Right forelimb (tissue), 1 donor: Measurements from ENCODE around the gene ITGA1.
A peak's percentile ranks its signal among the peaks of the same experiment; 100 is the strongest.
"Not testable (repeated sequence)": the region's sequence is repeated elsewhere in the genome, so short reads cannot be mapped to it uniquely, and the experiment has no call there.

Experiments used
- DNase-seq: peaks from one replicate; pipeline ENCODE4 v3.0.0-alpha.2; 2018

ITGA1 gene

DNA sequence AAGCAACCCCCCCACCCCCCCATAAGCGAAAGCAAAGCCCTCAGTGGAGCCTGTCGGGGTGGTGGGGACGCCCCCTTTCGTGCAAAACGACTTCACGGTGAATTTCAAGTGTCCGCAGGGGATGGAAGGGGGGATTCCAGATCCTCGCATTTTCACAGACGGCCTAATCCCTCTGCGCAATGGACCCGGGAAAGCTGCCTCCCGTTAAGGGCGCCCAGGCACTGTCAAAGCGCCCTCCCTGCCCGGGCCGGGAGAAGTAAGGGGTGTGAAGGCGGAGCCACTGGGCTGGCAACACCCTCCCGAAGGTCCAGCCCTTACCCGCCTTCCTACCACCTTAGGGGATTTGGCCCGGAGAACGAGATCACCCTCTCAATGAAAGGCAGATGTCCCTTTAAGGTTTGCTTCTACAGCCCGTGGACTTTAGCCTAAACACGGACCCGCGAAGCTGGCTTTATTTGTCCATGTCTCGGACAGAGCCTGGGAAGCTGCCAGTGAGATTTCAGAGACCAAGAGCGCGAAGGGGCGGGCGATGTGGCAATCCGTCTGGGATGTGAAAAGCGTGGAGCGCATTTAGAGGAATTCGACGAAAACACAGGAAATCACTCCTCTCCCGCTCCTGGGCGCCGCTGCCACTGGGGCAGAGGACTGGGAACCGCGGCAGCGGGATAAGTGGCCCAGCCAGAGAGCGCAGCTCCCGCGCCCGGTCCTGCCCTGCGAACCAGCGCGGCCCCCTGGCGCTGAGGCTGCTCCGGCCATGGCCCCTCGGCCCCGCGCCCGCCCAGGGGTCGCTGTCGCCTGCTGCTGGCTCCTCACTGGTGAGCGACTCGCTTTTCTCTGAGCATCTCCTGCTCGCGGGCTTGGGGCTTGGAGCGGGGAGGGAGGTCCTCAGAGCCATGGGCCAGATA is at the start of gene ITGA1, which contains the start of gene PELO:
Gene ITGA1 (plus strand): TSS at position 317 of the 905 bp plus-strand sequence. CDS start 438 bp downstream, at position 755.
Gene PELO (plus strand): TSS at position 317 of the 905 bp plus-strand sequence. CDS start 12,479 bp downstream, outside the sequence.
- DNase-seq: peak; percentile 85

GRCh38 chr5:52738095-52738506 is 49.6 kb upstream of the ITGA1 start:
- DNase-seq: no peak

DNA sequence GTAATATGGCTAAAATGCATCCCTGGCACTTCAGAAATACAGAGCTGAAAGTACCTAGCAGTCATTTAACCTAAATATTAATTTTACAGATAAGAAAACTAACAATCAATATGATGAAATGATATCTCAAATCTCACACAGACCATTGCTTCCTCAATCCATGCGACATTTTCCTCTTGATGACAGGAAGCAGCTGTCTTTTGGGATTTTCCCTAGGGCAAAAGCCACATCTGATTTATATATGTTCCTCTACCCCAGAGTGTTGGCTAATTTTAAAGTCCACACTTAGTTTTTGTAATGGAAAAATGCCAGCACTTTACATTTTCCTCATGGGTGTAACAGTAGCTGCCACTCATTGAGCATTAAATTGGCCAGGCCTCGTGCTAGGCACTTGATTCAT is 47.7 kb upstream of the ITGA1 start:
- DNase-seq: no peak

GRCh38 chr5:52743012-52743411 is 44.7 kb upstream of the ITGA1 start:
- DNase-seq: no peak

GRCh38 chr5:52743529-52743928 is 44.2 kb upstream of the ITGA1 start:
- no peak for DNase-seq

DNA sequence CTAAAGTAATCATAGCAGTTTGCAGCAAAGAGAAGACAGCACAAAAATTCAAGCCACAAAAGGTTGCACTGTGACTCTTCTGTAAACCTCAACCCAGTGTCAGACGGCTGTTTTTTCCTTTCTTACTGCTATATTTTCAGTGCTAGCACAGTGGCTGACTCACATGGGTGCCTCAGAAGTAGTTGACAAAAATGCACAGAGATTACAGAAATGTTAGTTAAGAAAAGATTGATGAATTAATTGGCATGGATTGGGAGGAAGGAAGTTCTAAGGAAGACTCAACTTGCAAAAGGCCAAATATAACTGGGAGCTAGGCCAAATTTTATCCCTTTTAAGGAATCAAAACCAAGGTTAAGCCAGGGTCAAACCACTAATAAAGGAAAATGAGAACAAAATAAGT is 43.7 kb upstream of the ITGA1 start:
- DNase-seq: no peak

- not testable (repeated sequence) for DNase-seq
Measured at GRCh38 chr5:52744867-52745458, 42.8 kb upstream of the ITGA1 start.

GRCh38 chr5:52746539-52746938 is 41.2 kb upstream of the ITGA1 start:
- no peak for DNase-seq

DNA sequence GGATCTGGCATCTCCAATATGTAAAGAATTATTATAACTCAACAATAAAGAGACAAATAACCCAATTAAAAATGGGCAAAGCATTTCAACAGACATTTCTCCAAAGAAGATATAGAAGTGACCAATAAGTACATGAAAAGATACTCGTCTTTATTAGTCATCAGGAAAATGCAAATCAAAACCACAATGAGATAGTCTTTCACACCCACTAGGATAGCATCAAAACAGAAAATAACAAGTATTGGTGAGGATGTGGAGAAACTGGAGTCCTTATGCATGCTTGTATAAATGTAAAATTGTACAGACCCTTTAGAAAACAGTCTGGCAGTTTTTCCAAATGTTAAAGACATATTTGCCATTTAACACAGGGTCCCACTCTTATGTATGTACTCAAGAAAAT is 39.1 kb upstream of the ITGA1 start:
- no peak for DNase-seq

GRCh38 chr5:52749666-52750065 is 38.0 kb upstream of the ITGA1 start:
- no peak for DNase-seq

DNA sequence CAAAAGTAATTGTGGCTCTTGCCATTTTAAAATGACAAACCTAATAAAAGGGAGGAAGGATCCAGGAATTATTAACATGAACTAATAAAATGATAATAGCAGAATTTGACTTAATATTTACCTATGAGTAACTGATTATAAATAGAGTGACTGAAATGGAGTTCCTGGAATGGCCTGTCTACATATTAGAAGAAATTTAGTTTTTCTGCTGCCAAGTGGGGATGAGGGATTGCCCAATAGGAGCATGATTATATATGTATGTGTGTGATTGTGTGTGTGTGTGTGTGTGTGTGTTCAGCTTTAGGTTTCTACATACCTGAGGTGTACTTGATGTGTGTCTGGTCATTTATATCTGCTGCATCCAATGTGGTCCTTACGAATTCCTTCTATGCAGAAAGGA is 36.6 kb upstream of the ITGA1 start:
- no peak for DNase-seq

DNA sequence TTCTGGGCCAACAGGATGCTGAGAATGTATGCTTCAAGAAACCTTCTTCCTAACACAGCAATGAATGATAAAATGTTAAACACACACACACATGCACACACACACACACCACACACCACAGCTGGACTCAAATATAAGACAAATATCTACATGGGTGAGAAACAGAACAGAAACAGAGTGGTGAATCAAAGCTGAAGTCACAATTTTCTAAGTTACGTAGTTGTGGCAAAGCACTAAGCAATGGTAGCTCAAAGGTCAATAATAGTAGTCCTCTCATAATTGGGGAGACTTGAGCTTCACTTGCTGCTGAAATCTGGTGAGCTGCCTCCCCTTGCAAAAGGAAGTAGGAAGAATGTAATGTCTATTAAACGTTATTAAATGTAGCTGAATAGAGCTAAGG is 33.7 kb upstream of the ITGA1 start:
- no peak for DNase-seq

DNA sequence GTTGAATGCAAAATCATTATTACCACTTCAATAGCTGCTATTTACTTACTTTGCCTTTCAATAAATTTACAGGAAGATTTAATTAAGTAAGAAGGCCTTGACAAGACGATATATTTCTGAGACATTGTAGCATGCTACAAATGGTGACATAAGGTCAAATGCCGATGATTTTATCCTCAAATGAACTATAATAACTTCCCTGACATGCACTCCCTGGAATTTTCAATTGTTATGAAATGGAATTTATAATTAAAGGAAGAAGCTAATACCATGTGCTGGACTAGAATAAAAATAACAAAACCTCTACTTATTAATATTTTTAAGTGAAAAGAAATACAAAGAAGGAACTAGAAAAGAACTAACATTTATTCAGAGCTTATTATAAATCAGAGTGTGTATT is 30.2 kb upstream of the ITGA1 start:
- no peak for DNase-seq

DNA sequence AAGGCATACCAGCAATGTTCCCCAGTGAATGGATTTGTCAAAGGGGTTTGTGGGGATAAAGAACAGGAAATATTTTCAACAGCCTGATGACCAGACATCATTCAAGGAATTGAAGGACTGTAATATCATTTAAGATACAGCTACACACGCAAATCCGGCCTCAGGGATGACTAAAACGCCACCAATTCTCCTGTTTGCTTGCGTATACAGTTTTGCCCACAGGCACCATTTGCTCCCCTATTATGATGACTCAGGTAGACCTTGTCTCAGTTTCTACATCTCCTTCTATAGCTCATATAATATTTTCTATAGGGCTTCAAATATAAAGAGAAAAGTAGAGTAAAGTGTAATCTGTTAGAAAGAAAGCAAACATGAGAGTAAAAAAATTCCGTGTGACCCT is 29.7 kb upstream of the ITGA1 start:
- no peak for DNase-seq

- DNase-seq: no peak
Measured at GRCh38 chr5:52759331-52759730, 28.4 kb upstream of the ITGA1 start.

- DNase-seq: no peak
Measured at GRCh38 chr5:52760695-52761366, 26.9 kb upstream of the ITGA1 start.

DNA sequence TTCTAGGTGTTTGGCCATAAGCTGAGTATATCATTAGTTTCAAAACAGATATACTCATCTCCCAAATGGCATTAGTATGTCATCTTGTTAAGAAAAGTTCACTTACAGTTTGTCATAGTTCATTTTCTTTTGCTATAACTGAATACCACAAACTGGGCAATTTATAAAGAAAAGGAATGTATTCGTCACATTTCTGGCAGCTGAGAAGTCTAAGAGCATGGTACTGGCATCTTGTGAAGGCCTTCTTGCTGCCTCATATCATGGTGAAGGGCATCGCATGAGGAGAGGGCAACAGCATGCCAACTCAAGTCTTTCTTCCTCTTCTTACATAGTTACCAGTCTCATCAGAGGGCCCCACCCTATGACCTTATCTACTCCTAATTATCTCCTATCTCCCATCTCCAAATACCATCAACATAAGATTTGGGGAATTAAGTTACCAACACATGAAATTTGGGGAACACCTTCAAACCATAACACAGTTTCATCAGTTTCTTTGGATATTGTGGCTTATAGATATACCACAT is 20.4 kb upstream of the ITGA1 start:
- no peak for DNase-seq

DNA sequence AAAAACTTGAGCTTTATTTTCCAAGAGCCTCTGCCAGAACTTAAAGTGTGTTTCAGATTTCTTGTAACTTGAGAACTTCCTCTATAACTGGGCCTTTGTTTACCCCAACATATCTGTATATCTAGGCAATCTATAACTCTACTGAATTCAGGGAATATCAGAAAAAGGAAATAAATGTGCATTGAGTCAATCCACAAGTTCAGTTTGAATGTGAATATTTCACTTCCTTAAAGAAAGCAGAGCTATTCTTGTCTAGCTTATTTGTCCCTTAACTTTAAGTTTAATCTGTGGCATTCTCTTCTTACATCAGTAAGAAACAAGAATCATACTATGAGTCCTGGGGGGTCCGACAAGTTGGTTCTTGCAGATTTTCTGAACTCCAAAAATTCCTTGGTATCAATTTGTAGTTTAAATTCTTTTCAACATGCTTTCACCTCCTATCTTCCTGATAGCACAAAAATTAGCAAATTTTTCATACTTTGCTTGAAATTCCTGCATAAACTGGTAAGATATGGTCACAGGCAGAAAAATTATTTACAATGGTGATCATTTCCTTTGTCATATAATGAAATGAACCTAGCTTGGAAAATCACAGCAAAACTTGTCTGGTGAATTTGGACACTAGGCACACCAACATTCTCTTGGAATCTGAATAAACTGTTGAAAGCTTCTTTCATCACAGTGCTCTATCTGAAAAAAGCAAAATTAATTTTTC is 19.8 kb upstream of the ITGA1 start:
- DNase-seq: no peak

- DNase-seq: no peak
Measured at GRCh38 chr5:52769061-52769460, 18.7 kb upstream of the ITGA1 start.

DNA sequence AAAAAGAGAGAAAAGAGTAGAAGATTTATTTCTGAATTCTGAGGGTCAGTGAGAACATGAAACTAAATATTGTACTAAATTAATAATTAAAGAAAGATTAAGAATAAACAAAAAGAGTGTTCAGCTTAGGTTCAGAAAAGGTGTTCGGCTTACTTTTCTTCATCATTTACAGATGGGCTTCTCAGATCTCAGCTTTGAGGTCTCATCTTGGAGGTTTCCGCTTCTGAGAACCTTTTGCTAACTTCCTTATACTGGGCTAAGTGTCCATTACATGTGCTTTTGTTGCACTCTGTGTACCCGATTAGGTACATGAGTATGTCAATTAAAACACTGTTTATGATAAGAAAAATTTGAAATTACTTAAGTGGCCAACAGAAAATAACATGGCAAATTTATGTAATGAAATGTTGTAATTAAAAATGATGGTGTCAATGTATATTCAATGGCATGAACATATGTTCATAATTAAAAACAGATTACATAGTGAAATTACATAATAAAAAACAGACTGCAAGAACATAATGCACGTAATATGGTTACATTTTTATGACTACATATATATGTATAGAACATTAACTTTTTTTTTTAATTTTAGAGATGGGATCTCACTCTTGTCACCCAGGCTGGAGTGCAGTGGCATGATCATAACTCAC is 17.3 kb upstream of the ITGA1 start:
- DNase-seq: no peak

DNA sequence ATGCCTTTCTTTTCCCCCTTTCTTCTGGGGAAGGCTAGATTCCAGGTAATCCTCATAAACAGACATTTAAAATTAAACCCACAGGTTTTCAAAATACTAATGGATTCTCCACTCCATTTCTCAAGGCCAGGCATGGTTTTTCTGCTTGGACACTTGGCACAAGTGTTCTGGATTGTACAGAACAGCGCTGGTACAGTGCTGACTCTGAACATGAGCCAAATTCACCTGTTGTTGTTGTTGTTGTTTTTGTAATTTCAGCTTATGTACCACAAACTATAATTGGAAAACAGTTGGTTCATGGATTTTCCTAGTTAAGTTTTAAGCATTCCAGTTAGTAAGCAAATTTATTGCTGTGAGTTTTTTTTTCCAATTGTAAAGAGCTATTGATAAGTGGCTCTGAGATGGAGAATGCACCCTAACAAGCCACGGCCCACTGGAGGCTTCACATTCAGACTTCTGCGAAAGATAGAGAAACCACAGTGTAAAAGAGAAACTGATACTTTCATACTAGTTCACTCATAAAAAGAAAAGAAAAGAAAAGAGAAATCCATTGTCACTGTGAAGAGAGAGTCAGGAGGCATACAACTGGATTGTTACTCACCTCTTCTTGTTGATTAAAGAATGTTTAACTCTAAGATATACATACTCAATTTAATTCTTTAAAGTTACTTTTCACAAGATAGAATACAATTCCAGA is 16.2 kb upstream of the ITGA1 start:
- no peak for DNase-seq

DNA sequence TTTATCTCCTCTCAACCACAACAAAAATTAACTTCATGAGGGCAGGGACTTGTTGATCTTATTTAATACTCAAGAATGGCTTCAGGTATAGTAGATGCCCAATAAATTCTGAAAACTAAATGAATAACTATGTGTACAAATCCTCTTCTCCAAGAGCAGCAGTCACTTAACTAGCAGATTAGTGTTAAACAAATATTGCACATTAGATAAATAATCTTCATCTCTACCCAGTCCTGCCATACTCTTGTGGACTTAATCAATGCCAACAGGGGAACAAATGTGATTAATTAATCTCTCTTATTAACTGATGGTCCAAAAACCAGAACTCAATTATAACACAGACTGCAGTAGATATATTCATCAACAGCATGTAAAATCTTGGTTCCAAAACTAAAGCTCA is 15.0 kb upstream of the ITGA1 start:
- DNase-seq: no peak
